HG03095 (cell line): ENCODE results near the gene SOSTDC1.
"Not testable (repeated sequence)": the region's sequence is repeated elsewhere in the genome, so short reads cannot be mapped to it uniquely, and the experiment has no call there.

Experiments
- ATAC-seq: cut with Tn5 transposase; IDR thresholded peaks from one replicate; pipeline ENCODE4 v1.9.1; 2021; ENCODE audit warnings: moderate library complexity; ENCODE audit not compliant: unreplicated experiment

SOSTDC1 gene, protein sequence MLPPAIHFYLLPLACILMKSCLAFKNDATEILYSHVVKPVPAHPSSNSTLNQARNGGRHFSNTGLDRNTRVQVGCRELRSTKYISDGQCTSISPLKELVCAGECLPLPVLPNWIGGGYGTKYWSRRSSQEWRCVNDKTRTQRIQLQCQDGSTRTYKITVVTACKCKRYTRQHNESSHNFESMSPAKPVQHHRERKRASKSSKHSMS

GRCh38 chr7:16465469-16466361 lies at the start of gene SOSTDC1:
SOSTDC1 (minus strand) TSS chr7:16465738; CDS start chr7:16465668, 70 bp downstream.
- ATAC-seq, result no peak

GRCh38 chr7:16514729-16515128 lies 49.2 kb upstream of the SOSTDC1 start:
- ATAC-seq, result no peak

DNA sequence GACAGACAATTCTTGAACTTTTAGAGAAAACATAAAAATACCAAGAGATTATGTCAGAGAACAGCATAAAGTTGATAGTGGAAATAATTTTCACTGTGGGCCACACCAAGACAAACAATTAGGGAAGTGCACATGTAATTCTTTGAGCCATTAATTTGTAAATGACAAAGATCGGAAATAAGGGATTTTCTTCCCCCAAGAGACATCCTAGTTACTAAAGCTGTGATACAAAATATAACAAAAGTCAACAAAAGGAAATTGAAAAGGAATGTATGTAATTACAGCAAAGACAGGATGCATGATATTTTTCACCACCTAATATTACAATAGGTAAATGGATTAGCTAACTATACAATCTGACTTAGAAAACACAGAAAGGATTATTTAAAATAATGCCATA lies 48.7 kb upstream of the SOSTDC1 start:
- no peak for ATAC-seq

DNA sequence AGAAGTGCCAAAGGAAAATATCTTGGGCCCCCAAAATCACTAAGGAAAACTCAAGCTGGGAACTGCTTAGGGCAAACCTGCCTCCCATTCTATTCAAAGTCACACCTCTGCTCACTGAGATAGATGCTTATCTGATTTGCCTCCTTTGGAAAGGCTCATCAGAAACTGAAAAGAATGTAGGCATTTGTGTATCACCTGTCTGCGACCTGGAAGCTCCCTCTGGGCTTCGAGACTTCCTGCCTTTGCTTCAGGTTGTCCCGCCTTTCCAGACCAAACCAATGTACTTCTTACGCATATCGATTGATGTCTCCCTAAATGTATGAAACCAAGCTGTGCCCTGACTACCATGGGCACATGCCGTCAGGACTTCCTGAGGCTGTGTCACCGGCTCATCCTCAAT lies 46.6 kb upstream of the SOSTDC1 start:
- ATAC-seq, result no peak

DNA sequence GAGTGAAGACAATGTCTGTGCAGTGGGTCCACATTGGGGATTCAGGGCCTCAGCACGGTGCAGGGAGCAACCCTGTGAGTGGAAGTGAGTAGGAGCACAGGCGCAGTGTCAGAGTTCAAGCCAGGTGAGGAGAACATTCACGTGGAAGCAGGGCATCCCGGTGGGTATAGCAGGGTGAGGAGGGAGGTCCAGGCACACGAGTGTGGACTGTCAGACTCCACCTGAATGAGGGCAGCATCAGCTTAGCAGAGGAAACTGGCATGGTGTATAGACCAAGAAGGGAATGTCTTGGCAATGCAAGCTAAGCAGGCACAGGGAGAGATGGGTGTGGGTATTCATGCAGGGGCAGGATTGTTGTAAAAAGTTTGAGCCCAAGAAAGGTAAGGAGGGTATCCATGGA lies 45.8 kb upstream of the SOSTDC1 start:
- no peak for ATAC-seq

DNA sequence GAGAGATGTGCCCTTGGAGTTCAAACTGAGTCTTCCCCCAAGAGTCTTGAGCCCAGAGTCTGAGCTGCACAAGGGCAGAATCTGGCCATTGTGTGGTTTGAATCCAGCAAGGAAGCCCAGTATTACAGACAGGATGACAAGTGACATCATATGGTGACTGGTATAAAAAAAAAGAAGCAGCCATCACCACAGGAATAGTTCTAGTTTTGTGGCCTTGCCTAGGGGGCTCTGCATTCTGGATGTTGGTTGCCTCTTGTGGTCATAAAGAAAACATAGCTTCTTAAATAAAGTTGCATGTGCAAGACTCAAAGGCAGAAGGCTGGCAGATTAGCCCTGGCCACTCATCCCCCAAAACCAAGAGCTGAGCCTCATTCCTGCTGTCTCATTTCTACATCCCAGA lies 44.3 kb upstream of the SOSTDC1 start:
- no peak for ATAC-seq

- ATAC-seq, result not testable (repeated sequence)
Measured at GRCh38 chr7:16506422-16506821, 40.9 kb upstream of the SOSTDC1 start.

DNA sequence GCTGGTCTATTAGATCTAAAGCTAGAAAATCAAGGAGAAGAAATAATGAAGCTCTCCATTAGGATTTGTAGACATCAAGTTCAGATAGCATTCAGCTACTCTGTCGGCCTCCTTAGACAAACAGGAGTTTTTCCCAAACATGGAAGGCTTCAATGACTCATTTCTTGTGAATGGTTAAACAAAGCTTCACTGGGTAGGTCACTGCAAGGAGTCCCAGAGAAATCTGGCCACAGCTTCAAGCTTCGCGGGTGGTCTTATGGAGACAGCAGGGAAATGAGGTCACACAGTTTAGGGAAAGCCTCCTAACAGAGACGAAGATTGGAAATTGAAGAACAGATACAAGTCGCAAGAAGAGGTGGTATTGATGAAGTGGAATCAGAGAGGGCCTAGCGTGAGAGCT lies 38.5 kb upstream of the SOSTDC1 start:
- ATAC-seq, result no peak

DNA sequence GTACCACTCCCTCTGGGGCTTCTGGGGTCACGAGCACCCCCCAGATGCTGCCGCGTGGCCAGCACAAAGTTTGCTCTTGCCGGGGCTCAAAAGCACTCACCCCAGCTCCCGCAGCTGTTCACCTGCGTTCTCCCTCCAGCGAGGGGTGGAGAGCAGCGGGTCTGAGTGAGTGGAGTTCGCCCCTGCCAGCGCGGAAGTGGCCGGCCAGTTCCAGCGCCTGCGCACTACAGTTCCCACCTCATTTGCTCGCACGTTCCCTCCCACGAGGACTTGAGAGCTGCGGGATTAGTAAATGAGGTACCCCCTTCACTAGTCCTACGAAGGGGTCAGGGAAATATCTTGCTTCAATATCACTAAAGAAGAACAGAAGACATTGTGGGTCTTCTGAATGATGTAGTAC lies 36.8 kb upstream of the SOSTDC1 start:
- ATAC-seq, result no peak

DNA sequence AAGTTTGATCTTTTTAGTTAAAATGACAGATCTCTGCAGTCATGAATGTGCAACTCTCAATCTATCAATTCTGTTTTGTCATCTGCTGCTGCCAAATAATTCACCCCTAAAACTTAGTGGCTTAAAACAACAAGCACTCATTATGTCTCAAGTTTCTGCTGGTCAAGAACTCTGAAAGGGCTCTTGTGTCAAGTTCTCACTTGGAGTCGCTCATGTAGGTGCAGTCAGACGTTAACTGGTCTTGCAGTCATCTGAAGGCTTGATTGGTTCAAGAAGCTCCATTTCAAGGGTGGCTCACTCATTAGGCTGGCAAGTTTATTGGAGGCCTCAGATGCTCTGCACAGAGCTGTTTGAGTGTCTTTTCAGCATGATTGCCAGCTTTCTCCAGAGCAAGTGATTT lies 32.6 kb upstream of the SOSTDC1 start:
- ATAC-seq, result no peak

- no peak for ATAC-seq
Measured at GRCh38 chr7:16494955-16495719, 29.6 kb upstream of the SOSTDC1 start.

DNA sequence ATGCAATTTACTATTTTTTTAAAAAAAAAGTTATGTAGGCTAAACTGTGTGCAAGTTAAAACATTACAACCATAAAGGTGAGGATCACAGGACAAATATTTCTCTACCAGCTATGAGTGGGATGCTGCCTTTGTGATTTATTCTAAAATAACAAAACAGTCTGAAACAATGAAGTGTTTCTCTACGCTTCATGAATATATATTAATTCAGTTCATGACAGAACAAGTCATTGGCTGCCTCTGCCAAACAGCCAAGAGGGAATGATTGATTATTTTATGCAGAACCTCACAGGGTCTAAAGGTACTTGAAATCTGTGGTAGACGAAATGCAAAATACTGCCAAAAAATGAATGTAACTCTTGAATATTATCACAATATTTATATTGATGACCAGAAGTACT lies 29.0 kb upstream of the SOSTDC1 start:
- ATAC-seq, result no peak

GRCh38 chr7:16493266-16493665 lies 27.7 kb upstream of the SOSTDC1 start:
- no peak for ATAC-seq

- no peak for ATAC-seq
Measured at GRCh38 chr7:16492513-16493062, 27.1 kb upstream of the SOSTDC1 start.

GRCh38 chr7:16491148-16491547 lies 25.6 kb upstream of the SOSTDC1 start:
- no peak for ATAC-seq

GRCh38 chr7:16484453-16485158 lies 19.1 kb upstream of the SOSTDC1 start:
- ATAC-seq, result no peak

DNA sequence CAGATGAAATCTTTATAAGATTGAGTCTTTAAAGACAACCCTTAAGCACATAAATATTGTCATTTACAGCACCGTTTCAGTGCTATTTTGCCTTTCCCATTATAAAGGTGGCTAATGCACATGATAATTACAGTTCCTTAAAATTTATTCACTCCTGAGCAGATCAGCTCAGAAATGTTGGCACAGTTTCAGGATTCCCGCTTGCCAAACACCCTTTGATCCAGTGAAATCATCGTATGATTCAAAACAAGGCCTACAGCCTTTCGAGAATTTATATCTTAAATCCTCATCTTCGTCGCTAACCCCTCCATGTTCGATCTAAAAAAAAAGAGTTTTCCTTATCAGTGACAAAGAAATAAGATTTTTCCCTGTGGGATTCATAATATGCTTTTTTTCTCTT lies 14.1 kb upstream of the SOSTDC1 start:
- no peak for ATAC-seq

DNA sequence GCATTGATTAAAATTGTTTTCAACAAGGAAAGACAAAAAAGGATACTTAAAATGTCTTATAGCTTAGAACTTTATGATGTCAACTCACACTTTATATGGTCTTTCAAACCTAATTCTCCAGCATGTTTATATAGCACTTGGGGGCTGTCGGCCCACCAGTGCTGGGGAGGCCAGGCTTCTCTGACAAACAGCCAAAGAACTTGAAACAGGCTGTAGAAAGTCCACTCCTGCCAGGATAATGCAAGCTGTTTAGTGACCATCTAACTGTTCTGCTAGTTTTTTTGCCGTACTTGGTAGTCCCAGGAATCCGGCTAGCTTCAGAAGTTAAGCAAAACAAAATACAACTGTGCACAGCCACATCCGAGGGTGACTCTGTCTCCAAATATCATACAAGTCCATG lies 13.6 kb upstream of the SOSTDC1 start:
- no peak for ATAC-seq

DNA sequence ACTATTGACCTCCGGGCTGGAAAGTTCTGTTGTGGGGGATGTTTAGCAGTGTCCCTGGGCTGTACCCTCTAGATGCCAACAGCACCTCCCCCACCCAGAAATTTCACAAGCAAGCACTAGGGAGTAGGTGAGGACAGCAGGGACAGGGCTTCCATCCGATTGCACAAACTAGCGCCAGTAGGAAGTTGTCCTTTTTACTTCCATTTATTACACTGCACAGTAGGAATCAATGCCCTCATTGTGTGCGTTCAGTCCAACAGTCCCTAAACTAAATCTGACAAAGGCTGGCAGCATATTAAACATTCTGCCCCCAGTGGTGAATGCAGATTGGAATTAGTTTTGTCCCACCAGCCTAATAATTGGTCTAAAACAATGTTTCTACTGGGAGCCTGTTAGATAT lies 6.4 kb upstream of the SOSTDC1 start:
- no peak for ATAC-seq

GRCh38 chr7:16463949-16464715 lies 1.4 kb downstream of the SOSTDC1 start:
- no peak for ATAC-seq
